Epithelial cell of esophagus (primary cell): ENCODE results near the gene TBX18.

ENCODE experiments used
- DNase-seq: peaks from one replicate; pipeline ENCODE4 v3.0.0; 2010; ENCODE audit warnings: low read depth
- H3K4me3 ChIP-seq: 2 replicates; pipeline ENCODE4 v1.5.1; 2011; ENCODE audit warnings: mild to moderate bottlenecking, low read length, control low read depth
- TF ChIP-seq, protein P1 (sequence below): IDR thresholded peaks from 2 replicates; pipeline ENCODE4 v1.5.1; 2011; ENCODE audit warnings: low read depth, mild to moderate bottlenecking, low read length, control low read depth, inconsistent platforms; ENCODE audit not compliant: insufficient read depth; ENCODE audit errors: missing control alignments

The TBX18 gene

DNA sequence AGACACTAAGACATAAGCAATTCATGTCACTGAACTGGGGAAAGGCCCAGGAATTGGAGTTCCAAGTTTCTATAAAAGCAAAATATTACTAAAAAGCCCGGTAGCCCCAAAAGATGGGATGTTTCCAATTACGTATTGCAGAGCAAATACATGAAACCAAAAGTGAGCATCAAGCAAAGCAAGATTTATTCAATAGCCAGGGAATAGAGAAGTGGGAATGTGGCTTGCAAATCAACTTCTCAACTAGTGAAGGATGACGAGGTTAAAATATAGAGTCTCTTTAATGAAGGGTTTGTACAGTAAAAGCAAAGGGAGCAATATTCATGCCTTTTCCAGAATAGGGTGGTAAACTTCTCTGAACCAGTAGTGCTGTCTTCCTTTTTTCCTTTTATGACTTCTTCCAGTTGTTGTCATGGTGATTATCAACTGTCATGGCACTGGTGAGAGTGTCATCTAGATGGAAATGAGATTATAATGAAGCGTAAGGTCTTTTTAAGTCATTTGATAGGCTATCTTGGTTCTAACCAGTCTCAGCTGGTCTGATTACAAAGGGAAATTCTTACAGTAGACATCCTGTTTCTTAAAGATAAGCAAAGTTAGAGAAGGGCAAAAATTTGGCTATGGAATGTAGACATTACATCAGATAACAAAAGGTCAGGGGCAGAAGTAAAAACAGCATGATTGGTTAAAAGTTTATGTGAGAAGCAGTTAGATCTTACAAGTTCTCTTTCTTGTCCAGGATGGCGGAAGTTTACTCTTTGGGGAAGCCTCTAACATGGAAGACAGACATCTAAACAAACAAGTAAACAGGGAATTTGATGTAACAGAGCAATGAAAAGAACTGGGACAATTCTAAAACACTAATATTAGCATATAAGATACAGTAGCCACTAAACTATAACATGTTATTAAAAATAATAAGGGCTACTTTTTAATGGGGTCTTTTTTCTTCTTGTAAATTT, 96.9 kb downstream of the TBX18 start:
- DNase-seq: no peak
- H3K4me3 ChIP-seq: no peak overlapping the region
- TF ChIP-seq, protein P1, sequence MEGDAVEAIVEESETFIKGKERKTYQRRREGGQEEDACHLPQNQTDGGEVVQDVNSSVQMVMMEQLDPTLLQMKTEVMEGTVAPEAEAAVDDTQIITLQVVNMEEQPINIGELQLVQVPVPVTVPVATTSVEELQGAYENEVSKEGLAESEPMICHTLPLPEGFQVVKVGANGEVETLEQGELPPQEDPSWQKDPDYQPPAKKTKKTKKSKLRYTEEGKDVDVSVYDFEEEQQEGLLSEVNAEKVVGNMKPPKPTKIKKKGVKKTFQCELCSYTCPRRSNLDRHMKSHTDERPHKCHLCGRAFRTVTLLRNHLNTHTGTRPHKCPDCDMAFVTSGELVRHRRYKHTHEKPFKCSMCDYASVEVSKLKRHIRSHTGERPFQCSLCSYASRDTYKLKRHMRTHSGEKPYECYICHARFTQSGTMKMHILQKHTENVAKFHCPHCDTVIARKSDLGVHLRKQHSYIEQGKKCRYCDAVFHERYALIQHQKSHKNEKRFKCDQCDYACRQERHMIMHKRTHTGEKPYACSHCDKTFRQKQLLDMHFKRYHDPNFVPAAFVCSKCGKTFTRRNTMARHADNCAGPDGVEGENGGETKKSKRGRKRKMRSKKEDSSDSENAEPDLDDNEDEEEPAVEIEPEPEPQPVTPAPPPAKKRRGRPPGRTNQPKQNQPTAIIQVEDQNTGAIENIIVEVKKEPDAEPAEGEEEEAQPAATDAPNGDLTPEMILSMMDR: no peak

GRCh38 chr6:84665401-84665800, 99.0 kb downstream of the TBX18 start:
- H3K4me3 ChIP-seq: no peak overlapping the region
- TF ChIP-seq, protein P1: no peak

GRCh38 chr6:84663866-84664265, 100.5 kb downstream of the TBX18 start:
- H3K4me3 ChIP-seq: no peak overlapping the region
- no peak for DNase-seq
- TF ChIP-seq, protein P1: no peak

More at GRCh38 chr6:84665401-84665800, 99.0 kb downstream of the TBX18 start:
- no peak for DNase-seq

- TF ChIP-seq, protein P1: no peak
- peak; percentile 16 for DNase-seq
- no peak overlapping the region for H3K4me3 ChIP-seq
These were observed 106.9 kb downstream of the TBX18 start for GRCh38 chr6:84657486-84657885.

- TF ChIP-seq, protein P1: no peak
- no peak overlapping the region for H3K4me3 ChIP-seq
- DNase-seq: no peak
These were observed 107.4 kb downstream of the TBX18 start for GRCh38 chr6:84657025-84657424.

DNA sequence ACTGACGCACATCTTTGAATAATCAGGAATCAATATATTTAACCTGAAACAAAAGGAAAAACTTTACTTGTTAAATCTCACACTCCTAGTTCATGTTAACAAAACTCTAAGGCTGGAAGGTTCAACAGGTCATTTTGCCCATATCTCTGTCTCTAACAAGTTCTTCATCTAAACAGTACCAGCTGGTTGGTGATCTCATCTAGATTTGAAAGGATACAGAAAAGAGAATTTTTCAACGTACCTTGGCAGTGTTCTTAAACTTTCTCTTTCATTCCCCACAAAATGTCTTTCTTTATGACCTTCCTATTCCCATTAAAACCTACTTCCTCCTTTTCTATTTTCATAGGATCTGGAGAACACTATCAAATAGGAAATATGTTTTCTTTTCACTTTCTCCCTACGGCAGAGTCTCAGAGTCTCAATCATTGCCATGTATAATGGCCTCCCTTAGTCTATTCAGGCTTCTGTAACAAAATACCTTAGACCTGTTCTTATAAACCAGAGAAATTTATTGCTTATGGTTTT, 111.3 kb downstream of the TBX18 start:
- no peak for DNase-seq
- TF ChIP-seq, protein P1: no peak
- no peak overlapping the region for H3K4me3 ChIP-seq
